Measurements from ENCODE around the gene LY6G5C. TPM values are rescaled to one million over a fixed set of nuclear protein-coding genes. Genes with fewer than 3 reads are reported as not detected.

The LY6G5C gene
- total and polyA plus RNA-seq, 2 donors (not counting 3 experiments of a cell fraction or from before 2014, with no cell fraction given): 8.2 to 11.4 TPM

- Histone ChIP-seq H3K79me2 (ENCODE audit: control insufficient read depth, insufficient read depth, low read length) (peaks cover 17% of the 10 kb centered on the region), H3K4me3 (replicated peaks in 1 of 3; ENCODE audit: insufficient read depth in 1 of 3, low read depth in 1 of 3, low read length in 3 of 3) (peak overlapping the region; percentile 66 to 94 (median 70)), H4K20me1 (replicated peaks; ENCODE audit: control insufficient read depth, extremely low read depth, insufficient read depth, low read length) (no peaks in the 10 kb centered on the region), H2AFZ (ENCODE audit: low read depth, low read length) (no peak overlapping the region), H3K4me1 (ENCODE audit: control insufficient read depth, extremely low read depth, insufficient read depth, low read length) (peaks cover 37% of the 10 kb centered on the region), H3K36me3 (ENCODE audit: control insufficient read depth in 2 of 2, extremely low read depth in 1 of 2, insufficient read depth in 2 of 2, low read length in 2 of 2) (peaks cover 19 to 38% of the 10 kb centered on the region in 2 experiments), H3K4me2 (ENCODE audit: insufficient read depth, low read length) (peak overlapping the region; percentile 73), H3K9me1 (replicated peaks; ENCODE audit: control insufficient read depth, extremely low read depth, insufficient read depth, low read length) (no peaks in the 10 kb centered on the region), H3K27ac (ENCODE audit: insufficient read depth, low read depth, low read length) (peak overlapping the region; percentile 54), H3K27me3 (ENCODE audit: control insufficient read depth in 2 of 2, insufficient read depth in 2 of 2, low read length in 2 of 2) (no peaks in the 10 kb centered on the region), H3K9me3 (replicated peaks; ENCODE audit: control insufficient read depth, insufficient read depth, low read length) (no peaks in the 10 kb centered on the region), H3K9ac (replicated peaks; ENCODE audit: extremely low read depth, insufficient read depth, low read length) (peak overlapping the region; percentile 80)
- peak in 1 of 2 donors; percentile 73 for TF ChIP-seq CTCF (IDR thresholded peaks at IDR 0.05; ENCODE audit: extremely low read depth in 1 of 2, insufficient read depth in 1 of 2, low read depth in 1 of 2, low read length in 2 of 2)
- no peak for TF ChIP-seq JUN (IDR thresholded peaks at IDR 0.05; ENCODE audit: borderline replicate concordance, insufficient read depth, insufficient read length, low read depth)
- TF ChIP-seq FOS (IDR thresholded peaks at IDR 0.05; ENCODE audit: borderline replicate concordance, insufficient read depth, low read length): no peak
- no TSS peak for BruUV-seq (replicated peaks)
- POLR2A ChIA-PET: interaction anchor here (0.5 to 2.2 kb wide), 6 partner anchors 10 to 98 kb away, joined by 3 to 14 read pairs (median 4); partner anchors contain the start of genes ABHD16A, HSPA1A, HSPA1B and HSPA1L
- CTCF ChIA-PET: interaction anchor here (0.8 to 5.4 kb wide), 20 partner anchors 8 to 223 kb away, joined by 3 to 42 read pairs (median 6); partner anchors contain the start of genes ABHD16A, HSPA1B, LSM2 and LY6G5C
- intact Hi-C loops (cut with micrococcal nuclease) (loop anchor here (1.0 kb wide), 3 partner anchors 40 to 101 kb away; no protein-coding TSS in a partner anchor), dilution Hi-C loops (cut with MboI; ENCODE audit: extremely low pct_ligation_motif_present, low sequenced_read_pairs) (no loop called here)
- DNase-seq (ENCODE audit: low read depth, low spot score) (peak; percentile 90), FAIRE-seq (no peak)
Measured at GRCh38 chr6:31729515-31729978, 48.7 kb upstream of the LY6G5C start.

Data from endothelial cell of umbilical vein (primary cell).